GM19452 (cell line): Measurements from ENCODE around the gene IRS1.
"Not testable (repeated sequence)": the region's sequence is repeated elsewhere in the genome, so short reads cannot be mapped to it uniquely, and the experiment has no call there.

Source experiments
- ATAC-seq: cut with Tn5 transposase; IDR thresholded peaks from one replicate; pipeline ENCODE4 v1.9.1; 2021; ENCODE audit not compliant: unreplicated experiment

The IRS1 gene, protein sequence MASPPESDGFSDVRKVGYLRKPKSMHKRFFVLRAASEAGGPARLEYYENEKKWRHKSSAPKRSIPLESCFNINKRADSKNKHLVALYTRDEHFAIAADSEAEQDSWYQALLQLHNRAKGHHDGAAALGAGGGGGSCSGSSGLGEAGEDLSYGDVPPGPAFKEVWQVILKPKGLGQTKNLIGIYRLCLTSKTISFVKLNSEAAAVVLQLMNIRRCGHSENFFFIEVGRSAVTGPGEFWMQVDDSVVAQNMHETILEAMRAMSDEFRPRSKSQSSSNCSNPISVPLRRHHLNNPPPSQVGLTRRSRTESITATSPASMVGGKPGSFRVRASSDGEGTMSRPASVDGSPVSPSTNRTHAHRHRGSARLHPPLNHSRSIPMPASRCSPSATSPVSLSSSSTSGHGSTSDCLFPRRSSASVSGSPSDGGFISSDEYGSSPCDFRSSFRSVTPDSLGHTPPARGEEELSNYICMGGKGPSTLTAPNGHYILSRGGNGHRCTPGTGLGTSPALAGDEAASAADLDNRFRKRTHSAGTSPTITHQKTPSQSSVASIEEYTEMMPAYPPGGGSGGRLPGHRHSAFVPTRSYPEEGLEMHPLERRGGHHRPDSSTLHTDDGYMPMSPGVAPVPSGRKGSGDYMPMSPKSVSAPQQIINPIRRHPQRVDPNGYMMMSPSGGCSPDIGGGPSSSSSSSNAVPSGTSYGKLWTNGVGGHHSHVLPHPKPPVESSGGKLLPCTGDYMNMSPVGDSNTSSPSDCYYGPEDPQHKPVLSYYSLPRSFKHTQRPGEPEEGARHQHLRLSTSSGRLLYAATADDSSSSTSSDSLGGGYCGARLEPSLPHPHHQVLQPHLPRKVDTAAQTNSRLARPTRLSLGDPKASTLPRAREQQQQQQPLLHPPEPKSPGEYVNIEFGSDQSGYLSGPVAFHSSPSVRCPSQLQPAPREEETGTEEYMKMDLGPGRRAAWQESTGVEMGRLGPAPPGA (N-terminal part only)

DNA sequence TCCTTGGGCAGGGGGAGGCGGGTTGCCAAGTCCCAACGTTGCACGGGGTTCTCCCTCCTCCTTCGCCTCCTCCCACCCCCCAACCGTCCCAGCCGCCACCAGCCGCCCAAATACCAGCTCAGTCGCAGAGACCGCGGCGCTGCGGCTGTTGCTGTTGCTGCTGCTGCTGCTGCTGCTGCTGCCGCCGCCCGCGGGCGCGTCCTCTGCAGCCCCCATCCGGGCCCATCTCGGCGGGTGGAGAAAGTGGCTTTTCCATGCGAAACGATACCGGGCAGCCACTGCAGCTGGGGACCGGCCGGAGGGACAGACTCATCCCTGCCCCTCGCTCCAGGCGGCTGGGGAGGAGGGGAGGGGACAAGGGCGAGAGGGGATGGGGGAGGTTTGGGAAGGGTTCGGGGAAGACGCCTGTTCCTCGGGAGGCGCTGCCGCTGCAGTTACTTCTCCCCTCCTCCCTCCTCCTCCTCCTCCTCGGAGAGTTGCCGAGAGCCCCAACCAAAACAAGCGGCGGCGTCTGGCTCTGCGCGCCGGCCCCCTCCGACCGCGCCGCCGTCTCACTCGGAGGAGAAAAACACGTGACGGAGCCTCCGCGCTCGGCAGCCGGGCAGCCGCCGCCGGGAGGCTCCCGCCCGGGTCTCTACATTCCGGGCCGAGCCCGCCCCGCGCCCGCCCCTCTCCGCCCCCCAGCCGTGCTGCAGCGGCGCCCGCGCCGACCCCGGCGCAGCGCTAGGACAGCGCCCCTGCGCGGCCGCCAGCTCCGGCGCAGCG, at the start of gene IRS1:
Gene IRS1 (minus strand): TSS at position 610 of the 765 bp plus-strand sequence. CDS start 1,082 bp downstream, outside the sequence.
- peak; percentile 30 for ATAC-seq

DNA sequence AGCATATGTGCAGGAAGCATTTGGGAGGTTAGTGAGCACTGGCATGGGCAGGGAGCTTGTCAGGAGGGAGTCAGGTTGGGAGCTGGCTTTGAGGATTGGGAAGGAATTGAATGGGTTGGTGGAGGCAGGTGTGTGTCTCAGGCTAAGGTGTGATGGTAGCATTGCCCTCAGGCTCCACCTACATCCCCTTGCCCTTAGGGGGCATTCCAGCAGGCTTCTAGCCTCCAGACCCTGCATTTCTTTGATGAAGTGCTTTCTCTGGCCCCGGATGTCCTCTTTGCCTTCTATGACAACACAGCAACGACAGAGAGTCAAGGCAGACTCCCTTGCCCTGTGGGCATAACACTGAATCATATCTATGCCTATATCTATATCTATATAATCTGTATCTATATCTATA, 49.7 kb upstream of the IRS1 start:
- no peak for ATAC-seq

DNA sequence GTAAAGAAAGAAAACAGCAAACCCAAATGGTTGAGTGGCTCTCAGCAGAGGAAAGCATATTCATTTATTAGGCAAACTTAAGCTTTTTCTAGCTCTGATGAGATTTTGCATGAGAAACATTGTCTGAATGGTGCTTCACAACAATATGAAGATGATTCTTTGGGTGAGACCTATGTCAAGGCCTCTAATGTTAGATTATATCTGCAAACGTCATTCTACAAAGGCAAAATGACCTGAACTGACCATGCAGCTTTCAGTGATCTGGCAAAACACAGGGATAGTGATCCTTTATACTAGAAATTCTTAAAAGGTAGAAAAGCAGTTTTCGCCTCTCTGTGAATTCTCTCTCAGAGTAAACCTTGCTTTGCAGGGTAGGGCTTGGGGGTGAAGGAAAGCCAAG, 47.9 kb upstream of the IRS1 start:
- no peak for ATAC-seq

DNA sequence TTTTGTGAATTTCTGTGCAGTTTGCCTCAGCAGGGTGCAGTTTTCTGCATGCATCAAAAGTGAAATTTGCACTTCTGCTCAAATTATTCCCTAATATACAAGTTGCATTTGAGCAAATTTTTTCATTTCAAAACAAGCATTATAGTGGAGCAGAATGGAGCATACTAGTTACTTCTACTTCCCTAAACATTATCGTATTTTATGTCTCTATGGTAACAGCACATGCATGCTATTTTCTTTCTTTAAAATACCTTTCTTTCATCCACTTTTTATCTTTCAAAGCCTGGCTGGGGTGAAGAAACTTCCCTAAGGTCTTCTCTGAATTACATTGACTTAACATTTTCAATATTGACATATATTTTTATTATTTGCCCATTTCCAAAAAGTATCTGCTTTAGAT, 47.5 kb upstream of the IRS1 start:
- no peak for ATAC-seq

DNA sequence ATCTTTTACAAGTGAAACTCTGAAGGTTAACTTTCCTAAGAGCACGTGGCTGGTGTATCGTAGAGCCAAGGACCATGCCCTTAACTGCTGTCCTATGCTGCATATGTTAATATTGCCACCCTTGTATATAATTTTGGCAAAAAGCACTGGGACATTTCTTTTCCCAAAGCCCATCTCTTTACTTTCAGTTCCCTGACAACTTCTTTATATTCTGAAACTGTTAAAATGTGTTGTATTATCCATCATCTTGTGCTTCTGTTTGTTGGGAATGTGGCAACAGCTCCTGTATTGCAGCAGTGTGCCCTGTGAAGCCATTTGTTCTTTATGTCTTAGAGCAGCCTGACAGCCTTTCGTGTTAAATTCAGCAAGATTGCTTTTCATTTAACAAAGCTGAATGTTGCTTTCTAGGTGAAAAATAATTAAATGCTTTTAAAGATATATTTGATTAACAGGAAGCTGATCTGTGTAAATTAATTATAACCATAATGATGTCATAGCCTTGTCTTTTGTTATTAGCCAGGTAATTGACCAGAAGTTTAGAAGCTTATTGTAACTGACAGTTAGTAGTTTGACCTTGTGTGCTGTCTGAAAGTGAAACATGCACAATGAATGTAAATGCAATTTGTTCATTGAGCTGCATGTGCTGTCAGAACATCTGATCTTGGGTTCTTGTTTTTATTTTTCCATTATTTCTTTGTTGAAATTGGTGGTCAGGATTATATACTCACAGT, 45.9 kb upstream of the IRS1 start:
- no peak for ATAC-seq

DNA sequence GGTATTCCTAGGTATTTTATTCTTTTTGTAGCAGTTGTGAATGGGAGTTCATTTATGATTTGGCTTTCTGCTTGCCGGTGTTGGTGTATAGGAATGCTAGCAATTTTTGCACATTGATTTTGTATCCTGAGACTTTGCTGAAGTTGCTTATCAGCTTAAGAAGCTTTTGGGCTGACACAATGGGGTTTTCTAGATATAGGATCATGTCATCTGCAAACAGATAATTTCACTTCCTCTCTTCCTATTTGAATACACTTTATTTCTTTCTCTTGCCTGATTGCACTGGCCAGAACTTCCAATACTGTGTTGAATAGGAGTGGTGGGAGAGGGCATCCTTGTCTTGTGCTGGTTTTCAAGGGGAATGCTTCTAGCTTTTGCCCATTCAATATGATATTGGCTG, 43.4 kb upstream of the IRS1 start:
- ATAC-seq: not testable (repeated sequence)

DNA sequence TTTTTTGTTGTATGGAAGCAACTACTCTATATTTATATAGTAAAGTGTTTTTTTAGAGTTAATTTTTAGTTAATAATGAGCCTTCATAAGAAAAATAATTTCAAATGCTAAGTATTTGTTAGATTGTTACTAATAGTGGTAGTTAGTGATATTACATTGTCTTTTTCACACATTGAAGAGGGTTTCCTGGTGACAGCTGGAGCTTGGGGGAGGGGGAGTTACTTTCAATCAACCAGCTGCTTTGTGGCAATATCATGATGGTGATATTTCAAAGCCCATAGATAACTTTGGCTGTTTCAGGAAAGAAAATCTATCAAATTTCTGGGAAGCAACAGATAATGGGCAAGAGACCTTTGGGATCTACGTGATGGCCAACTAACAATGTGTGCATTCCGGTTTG, 40.3 kb upstream of the IRS1 start:
- no peak for ATAC-seq

DNA sequence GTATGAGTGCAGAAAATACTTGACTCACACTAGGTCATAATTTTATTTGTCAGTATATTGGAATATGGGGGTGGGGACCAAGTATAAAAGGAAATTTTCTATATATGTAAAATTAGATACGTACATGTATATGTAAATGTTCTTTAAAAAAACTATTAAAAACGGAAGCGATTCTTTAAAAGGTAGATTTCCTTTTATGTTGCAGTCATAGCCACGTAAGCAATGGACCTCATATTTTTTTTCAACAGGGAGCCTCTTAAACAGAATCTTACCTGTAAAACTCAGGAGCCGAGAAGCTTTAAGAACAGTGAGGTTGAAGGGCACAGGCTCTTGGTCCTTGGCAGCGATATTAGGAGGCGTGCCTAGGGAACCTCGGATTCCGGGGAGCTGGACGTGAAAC, 39.5 kb upstream of the IRS1 start:
- no peak for ATAC-seq

DNA sequence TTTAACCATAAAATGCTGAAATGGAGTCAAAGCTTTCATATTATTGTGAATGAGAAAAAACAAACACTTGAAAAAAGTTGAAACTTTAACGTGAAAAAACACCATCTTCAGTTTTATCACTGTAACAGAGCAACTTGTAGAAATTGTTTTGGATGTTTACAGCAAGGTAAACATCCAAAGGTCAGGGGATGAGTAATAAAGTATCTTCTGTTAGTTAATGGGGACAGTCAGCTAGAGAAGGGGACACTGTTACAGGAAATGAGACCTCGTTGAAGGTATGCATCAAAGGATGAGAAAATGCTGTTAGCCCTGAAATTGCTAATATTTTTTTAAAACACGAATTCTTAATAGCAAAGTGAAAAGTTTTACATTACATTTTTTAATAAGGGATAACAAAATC, 39.1 kb upstream of the IRS1 start:
- ATAC-seq: no peak

DNA sequence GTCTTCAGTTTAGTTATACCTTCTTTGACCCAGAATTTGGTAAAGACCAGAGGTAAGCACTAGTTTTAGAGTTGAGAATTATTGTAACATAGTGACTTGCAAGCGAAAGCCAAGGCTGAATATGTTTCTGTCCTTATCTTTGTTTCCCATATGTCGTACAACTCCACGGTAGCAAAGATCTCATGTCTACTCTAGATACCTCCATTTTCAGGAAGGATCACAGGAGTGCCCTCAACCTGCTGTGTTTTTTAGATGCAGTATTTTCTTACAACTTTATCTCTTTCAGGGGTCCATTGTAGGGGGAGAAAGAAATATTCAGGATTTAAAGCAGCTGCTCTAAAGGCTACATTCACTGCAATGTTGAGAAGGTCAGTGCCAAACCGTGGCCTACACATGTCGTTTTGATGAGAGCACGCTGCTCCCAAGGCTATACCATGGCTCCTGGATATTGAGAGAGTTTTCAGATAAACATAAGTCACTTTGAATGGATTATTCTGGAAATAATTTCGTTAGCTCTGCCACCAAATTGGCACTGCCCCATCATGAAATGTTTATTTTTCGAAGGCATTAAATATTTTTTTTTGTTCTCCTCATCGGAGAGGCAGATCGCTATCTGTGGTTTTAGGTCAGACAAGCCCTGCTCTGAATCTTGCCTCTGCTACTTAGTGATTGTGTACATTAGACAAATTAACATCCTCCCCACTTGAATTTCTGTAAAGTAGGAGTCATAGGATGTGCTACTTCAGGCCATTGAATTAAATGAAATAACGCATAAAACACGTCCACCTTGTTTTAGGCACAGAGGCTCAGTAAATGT, 38.4 kb upstream of the IRS1 start:
- ATAC-seq: no peak

DNA sequence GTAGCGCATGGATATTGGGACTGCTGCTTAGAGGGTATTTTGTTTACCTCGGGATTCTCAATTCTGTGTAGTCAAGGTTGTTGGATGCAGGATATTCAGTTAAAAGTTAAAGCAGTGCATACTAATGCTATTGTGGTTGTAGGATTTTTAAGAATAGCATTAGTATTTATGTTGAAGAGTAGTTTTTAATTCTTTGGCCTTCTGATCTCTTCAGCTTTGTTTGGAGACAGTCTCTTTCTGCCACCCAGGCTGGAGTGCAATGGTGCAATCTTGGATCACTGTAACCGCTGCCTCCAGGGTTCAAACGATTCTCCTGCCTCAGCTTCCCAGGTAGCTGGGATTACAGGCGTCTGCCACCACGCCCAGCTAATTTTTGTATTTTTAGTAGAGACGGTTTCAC, 37.7 kb upstream of the IRS1 start:
- no peak for ATAC-seq

DNA sequence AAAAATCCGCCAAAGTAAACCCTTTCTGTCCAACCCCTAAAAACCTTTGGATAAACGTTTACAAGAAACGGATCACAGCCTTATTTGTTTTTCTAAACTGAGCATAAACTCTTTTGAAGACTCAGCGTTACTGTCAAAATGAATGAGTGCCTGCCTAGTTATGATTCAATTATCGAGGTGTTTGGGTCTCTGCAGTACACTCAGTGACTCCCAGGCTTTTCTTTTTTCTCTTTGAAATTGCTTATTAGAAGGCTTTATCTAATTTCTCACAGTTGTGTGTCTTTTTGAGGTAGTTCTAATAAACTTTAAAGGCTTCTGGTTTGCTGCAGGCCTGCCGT, 36.9 kb upstream of the IRS1 start:
- ATAC-seq: peak; percentile 7

DNA sequence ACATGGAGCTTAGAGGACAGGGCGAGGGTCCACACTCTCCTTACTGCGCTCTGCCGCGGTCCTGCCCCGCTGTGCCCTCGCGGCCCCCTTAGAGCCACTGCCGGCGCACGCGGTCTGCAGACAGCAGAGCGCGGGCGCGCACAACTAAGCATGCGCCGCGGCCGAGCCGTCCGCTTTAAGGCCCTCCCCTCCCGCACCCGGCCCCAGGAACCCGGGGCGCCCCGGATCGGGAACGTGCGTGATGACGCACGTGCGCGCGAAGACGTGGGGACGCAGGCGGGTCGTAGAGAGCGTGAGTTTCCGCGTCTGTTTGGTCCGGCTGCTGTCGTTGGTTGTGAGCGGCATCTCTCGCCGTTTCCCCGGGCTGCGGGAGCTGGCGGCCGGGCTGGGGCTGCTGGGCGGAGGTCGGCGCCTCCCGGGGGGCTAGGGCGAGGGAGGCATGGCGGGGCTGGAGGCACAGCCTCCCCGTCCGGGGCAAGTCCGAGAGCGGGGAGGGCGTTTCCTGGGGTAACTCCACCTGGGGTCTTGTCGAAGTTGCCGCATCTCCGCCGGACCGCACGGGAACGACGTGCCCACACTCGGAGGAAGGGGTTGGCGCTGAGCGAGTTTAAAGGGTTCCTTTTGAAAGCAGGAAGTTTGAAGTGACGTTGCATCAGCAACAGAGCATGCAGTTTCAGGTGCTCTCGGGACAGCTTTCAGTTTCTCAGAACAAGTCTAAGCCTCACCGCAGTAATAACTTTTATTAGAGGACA, 36.4 kb upstream of the IRS1 start, which contains the start of gene RHBDD1:
Gene RHBDD1 (plus strand): TSS at position 259 of the 752 bp plus-strand sequence. CDS start 28,640 bp downstream, outside the sequence.
- ATAC-seq: peak; percentile 81

DNA sequence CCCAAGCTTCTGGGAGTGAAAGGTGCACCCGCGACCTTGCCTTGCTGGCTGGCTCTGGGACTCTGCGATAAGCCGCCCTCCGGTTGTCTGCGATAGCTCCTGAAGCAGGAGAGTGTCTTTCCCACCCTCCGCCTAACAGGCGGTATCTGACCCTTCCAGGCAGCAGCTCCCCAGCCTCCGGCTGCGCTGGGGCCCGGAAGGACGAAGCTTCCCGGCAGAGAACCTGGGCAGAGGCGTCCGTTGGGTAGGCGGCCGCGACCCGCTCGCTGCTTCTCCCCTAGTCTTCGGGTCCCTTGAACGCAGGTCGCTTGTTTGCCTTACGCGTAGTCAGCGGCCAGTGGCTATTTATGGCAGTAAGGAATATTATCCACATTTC, 35.8 kb upstream of the IRS1 start:
- ATAC-seq: peak; percentile 33

DNA sequence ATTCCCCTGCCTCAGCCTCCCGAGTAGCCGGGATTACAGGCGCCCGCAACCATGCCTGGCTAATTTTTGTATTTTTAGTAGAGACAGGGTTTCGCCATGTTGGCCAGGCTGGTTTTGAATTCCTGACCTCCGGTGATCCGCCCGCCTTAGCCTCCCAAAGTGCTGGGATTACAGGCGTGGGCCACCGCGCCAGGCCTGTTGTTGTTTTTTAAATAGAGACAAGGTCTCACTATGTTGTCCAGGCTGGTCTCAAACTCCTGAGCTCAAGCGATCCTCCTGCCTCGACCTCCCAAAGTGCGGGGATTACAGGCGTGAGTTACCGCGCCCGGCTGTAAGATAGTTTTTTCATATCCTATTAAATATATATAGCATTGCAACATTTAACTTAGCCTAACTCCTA, 35.3 kb upstream of the IRS1 start:
- not testable (repeated sequence) for ATAC-seq

DNA sequence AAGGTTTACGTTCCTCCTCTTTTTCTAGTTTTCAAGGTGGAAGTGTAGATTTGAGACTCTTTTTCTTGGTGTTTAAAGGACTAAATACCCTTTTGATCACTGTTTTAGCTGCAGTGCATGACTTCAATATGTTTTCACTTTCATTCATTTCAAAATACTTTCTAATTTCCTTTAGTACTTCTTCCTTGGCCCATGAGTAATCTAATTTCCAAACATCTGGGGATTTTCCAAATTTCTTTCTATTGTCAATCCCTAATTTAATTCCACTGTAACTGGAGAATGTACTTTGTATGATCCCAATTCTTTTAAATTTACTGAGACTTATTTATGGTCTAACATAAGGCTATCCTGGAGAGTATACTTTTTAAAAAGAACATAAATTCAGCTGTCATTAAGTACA, 32.4 kb upstream of the IRS1 start:
- ATAC-seq: no peak

DNA sequence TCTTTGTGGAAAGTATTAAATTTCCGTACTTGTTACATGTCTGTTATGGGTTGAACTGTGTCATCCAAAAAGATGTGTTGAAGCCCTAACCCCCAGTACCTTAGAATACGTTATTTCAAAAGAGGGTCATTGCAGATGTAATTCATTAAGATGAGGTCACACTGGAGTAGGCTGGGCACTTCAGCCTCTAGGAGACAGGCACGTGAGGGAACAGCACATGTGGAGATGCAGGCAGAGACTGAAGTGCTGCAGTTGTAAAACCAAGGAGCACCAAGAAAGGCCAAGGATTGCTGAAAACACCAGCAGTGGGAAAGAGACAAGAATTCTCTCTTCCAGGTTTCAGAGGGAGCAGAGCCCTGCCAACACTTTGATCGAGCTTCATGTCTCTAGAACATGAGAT, 31.6 kb upstream of the IRS1 start:
- ATAC-seq: no peak

DNA sequence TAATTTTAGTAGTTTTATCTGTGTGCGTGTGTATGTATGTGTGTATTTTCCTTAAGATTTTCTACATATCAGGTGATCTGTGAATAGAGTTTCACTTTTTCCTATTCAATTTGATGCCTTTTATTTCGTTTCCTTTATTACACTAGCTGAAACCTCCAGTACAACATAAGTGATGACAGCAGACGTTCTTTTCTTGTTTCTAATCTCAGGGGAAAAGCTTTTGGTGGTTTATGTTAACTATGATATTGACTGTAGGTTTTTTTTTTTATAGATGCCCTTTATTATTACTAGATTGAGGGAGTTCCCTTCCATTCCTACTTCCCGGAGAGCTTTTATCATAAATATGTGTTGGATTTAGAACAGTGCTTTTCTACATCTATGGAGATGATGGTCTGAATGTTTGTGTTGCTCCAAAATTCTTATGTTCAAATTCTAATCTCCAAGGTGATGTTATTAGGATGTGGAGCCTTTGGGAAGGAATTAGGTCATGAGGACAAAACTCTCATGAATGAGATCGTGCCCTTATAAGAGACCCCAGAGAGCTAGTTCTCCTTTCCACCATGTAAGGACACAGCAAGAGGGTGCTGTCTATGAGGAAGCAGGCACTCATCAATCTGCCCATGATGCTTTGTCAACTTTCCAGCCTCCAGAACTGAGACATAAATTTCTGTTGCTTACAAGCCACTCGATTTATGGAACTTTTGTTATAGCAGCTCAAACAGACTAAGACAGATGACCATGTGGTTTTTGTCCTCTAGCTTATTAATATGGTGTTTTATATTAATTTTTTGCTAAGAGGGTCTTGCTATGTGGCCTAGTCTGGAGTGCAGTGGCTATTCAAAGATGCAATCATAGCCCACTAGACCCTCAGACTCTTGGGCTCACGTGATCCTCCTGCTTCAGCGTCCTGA, 30.4 kb upstream of the IRS1 start:
- ATAC-seq: no peak
